Left forelimb (tissue), 1 donor: Measurements from ENCODE around the gene ZNF140.

Experiments
- DNase-seq: peaks from one replicate; pipeline ENCODE4 v3.0.0-alpha.2; 2018; ENCODE audit warnings: low spot score

ZNF140 gene

DNA sequence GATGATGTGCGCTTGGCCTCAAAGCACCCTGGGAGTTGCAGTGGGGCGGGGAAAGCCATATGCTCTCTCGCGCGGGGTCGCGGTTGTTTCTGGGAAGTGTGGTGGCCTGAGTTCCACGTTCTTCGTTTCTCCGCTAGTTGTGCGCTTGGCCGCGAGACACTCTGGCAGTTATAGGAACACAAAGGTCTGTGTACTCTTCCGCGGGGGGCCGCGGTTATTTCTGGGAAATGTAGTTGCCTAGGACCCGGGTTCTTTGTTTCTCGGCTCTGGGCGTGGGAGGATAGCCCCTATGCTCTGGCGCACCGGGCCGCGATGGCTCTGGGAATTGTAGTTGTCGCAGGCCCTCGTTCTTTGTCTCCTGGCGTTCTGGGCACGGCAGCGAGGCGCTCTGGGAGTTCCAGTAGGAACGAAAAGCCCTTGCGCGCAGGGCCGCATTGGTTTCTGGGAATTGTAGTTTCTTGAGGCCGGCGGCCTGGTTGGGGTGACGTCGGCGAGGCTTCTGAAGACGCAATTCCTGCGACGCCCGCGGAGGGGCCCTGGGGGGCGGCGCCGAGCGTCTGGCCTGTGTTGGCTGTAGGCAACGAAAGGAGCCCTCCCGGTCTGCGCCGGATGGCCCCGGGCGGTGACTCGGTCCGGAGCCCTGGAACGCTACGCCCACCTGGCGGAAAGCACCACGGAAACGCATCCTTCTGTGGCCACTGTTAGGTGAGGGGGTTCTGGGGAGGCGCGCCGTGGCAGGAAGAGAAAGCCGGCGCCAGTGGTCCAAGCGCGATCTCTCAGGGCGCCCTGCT is at the start of gene ZNF140:
Gene ZNF140 (plus strand): TSS at position 556 of the 791 bp plus-strand sequence. CDS start 398 bp downstream, outside the sequence.
- DNase-seq: peak; percentile 98

DNA sequence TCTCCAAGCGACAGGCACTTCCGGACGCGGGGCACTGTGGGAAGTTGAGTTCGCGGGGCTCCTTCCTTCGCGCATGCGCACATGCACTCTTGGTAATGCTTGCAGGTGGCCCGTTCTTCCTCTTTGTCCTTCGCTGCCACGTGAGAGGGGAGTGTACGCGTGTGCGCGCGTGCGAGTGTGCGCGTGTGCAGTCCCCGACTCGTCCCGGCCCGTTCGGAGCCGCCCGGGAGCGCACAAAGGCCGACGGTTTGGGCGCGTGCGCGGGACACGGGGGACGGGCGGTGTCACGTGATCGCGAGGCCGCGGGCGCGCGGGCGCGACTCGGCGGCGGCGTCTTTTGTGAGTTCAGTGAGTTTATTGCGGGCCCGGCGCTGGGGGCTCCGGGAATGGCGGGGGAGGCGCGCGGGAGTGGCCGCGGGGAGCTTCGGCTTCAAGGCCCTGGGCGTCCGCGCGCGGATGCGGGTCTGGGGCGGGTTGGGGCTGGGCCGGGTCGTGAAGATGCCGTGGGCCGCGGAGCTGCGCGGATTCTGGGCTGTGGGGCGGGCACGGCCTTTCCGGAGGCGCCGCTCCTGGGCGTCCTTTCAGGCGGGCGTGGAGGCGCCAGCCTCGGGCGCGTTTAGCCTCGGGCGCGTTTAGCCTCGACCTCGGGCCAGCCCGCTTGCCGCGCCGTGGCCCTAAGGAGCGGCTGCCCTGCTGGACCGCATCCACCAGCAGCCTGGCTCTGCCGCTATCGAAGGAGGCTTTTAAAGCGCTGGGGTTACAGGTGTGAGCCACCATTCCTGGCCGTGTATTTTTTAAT is 43.3 kb upstream of the ZNF140 start, which contains the start of gene ZNF84:
Gene ZNF84 (plus strand): TSS at position 303 of the 799 bp plus-strand sequence. CDS start 3,959 bp downstream, outside the sequence.
- DNase-seq: peak; percentile 97

DNA sequence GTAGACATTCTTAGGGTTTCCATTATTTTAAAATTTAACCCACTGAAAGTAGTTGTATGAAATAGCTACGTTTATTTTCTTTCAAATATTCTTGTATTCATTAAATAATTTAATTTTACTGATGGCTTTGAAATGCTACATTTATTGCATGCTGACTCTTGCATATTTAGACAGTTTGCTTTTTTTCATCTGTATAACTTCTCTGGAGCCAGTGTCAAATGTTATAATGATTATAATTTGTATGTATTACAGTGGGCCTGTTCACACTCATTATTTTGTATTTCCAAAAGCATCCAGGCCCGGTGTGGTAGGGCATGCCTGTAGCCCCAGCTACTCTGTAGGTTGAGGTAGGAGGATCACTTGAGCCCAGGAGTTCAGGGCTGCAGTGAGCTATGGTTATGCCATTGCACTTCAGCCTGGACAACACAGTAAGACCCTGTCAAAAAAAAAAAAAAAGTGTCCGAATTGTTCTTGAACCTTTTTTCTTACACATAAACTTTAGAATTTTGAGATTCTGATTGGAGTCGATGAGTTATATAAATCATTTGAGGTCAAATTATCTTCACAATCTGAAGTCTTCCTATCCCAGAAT is 42.5 kb upstream of the ZNF140 start:
- DNase-seq: no peak

DNA sequence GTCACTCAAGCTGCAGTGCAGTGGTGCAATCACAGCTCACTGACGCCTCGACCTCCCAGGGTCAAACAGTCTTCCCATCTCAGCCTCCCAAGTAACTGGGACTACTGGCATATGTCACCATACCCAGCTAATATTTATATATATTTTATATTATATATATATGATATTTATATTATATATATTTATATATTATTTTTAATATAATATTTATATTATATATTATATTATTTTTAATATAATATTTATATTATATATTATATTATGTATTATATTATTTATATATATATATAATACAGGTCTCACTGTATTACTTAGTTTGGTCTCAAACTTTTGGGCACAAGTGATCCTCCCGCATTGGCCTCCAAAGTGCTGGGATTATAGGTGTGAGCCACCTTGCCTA is 34.0 kb upstream of the ZNF140 start:
- DNase-seq: no peak

DNA sequence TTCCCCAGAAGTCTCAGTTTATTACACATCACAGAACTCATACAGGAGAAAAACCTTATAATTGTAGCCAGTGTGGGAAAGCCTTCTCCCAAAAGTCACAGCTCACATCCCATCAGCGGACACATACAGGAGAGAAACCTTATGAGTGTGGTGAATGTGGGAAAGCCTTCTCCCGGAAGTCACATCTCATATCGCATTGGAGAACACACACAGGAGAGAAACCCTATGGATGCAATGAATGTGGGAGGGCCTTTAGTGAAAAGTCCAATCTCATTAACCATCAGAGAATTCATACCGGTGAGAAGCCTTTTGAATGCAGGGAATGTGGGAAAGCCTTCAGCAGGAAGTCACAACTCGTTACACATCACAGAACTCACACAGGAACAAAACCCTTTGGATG is 23.3 kb upstream of the ZNF140 start:
- no peak for DNase-seq

GRCh38 chr12:133058203-133059113 is 22.3 kb upstream of the ZNF140 start:
- DNase-seq: no peak

- no peak for DNase-seq
Observed at GRCh38 chr12:133061954-133062353, 18.8 kb upstream of the ZNF140 start.

GRCh38 chr12:133063556-133063955 is 17.2 kb upstream of the ZNF140 start:
- DNase-seq: no peak

DNA sequence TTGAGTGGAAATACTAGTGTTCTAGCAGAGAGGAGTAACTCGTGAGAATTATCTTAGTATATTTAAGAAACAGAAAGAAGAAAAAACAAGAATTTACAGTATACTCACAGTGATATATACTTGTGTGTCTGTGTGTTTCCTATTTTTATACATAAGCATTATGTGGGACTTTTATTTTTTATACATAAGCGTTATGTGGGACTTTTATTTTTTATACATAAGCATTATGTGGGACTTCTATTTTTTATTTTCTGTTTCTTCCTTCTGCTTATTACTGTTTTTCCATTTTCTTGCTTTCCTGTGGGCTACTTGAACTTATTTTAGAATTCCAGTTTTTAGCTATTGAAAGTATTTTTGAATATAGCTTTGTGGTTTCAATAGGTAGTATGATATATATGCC is 6.9 kb upstream of the ZNF140 start:
- no peak for DNase-seq

GRCh38 chr12:133080026-133080367 is 726 bp upstream of the ZNF140 start:
- DNase-seq: no peak

DNA sequence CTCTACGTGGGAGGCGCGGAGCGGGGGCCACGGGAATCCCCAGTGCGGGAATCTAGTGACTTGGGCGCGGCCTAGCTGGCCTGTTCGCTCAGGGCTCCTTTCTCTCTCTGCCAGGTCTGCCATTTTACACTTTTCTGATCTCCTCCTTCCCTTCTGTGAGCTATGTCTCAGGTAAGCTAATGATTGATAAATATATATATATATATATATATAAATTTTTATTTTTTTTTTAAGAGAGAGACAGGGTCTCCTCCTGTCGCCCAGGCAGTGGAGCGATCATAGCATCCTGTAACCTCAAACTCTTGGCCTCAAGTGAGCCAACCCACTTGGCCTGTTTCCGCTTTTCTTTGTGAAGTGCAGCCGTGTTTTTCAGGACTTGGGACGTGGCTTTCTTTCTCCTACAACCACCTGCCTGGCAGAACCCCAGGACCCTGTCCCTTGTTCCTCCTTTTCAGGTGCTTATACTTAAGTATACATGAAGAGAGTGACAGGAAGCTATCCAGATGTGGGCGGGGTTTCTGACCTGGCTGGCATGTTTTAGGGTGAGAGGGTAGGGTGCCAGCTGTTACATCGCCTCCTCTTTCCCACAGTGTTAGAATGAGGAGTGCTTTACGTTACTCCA is 547 bp downstream of the ZNF140 start:
- DNase-seq: no peak

DNA sequence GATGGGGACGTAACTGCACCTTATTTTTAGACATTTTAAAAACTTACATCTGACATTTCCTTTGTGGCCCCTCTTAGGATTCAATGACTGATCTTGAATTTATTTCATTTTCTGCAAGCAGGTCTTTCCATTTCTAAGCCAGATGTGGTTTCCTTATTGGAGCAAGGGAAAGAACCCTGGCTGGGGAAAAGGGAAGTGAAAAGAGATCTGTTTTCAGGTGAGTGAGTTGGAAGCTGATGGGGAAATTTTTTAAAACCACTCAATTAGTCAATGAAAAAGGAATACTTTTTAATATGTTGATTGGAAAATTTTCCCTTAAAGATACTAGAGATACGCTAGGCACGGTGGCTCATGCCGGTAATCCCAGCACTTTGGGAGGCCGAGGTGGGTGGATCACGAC is 2.6 kb downstream of the ZNF140 start:
- no peak for DNase-seq

- DNase-seq: no peak
Observed at GRCh38 chr12:133105620-133106019, 24.9 kb downstream of the ZNF140 start.

DNA sequence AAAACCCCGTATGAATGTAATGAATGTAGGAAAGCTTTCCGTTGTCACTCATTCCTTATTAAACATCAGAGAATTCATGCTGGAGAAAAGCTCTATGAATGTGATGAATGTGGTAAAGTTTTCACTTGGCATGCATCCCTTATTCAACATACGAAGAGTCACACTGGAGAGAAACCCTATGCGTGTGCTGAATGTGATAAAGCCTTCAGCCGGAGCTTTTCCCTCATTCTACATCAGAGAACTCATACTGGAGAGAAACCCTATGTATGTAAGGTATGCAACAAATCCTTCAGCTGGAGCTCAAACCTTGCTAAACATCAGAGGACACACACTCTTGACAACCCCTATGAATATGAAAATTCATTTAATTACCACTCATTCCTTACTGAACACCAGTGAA is 25.5 kb downstream of the ZNF140 start:
- DNase-seq: no peak

- no peak for DNase-seq
Observed at GRCh38 chr12:133107121-133107520, 26.4 kb downstream of the ZNF140 start.

GRCh38 chr12:133108150-133108549 is 27.4 kb downstream of the ZNF140 start:
- DNase-seq: no peak

DNA sequence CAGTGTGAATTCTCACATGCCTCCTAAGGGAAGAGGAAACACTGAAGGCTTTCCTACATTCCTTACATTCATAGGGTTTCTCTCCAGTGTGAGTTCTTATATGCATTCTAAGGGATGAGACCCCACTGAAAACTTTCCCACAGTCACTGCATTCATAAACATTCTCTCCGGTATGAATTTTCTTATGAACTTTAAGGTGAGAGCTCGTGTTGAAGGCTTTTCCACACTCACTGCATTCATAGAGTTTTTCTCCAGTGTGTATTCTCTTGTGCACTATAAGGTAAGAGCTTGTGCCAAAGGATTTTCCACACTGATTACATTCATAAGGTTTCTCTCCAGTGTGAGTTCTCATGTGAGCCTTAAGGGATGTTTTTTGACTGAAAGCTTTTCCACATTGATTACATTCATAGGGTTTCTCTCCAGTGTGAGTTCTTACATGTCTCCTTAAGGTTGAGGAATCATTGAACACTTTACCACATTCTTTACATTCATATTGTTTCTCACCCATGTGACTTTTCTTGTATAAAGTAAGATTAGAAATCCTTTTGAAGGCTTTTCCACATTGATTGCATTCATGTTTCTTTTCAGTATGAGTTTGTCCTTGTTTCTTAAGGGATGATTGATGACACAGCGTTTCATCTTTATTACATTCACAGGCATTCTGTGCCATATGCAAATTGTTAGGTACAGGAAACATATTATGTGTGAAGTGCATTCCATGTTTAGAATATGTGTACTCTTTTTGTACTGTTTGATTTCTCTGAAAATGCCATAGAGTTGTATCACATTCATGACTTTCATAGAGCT is 39.9 kb downstream of the ZNF140 start:
- DNase-seq: no peak

GRCh38 chr12:133124674-133125073 is 44.0 kb downstream of the ZNF140 start:
- no peak for DNase-seq

- no peak for DNase-seq
Observed at GRCh38 chr12:133129368-133130037, 48.8 kb downstream of the ZNF140 start.
